Activated CD8-positive, alpha-beta memory T cell treated with anti-CD3 and anti-CD28 coated beads, Interleukin-2, amount 10 ng/mL, durations not matched to agents 7 days and 5 days (primary cell): ENCODE results near the gene KEL. TPM values are rescaled to one million over a fixed set of nuclear protein-coding genes. Genes with fewer than 3 reads are reported as not detected.

ENCODE experiments used
- ATAC-seq: fragments of 150-1000 bp; cut with Tn5 transposase; one replicate; pipeline ENCODE4 v1.10.0; 2021; ENCODE audit warnings: moderate library complexity
- CTCF ChIA-PET: fragments of 350-600 bp; sonication (Branson Sonifier 250); formaldehyde crosslinking; loops from one replicate; lab custom pipeline; 2021; ENCODE audit warnings: antibody characterized with exemption; lab: Charles Lee
- DNase-seq: peaks from one replicate; pipeline ENCODE4 v3.0.0-alpha.2; 2020
- H3K27ac Mint-ChIP-seq: one replicate; pipeline ENCODE4 v1.8.0; 2021; ENCODE audit warnings: mild to moderate bottlenecking, mixed read lengths
- H3K27me3 Mint-ChIP-seq: one replicate; pipeline ENCODE4 v1.8.0; 2021; ENCODE audit warnings: mixed read lengths
- H3K36me3 Mint-ChIP-seq: one replicate; pipeline ENCODE4 v1.8.0; 2021; ENCODE audit warnings: mild to moderate bottlenecking, mixed read lengths
- H3K4me1 Mint-ChIP-seq: one replicate; pipeline ENCODE4 v1.8.0; 2021; ENCODE audit warnings: mixed read lengths
- H3K4me3 Mint-ChIP-seq: one replicate; pipeline ENCODE4 v1.8.0; 2021; ENCODE audit warnings: mild to moderate bottlenecking, moderate library complexity, mixed read lengths
- H3K9me3 Mint-ChIP-seq: one replicate; pipeline ENCODE4 v1.8.0; 2022; ENCODE audit warnings: low read depth, mixed read lengths
- total RNA-seq, 2 experiments: library from RNA; stranded (reverse); gene quantifications; one replicate each; pipeline ENCODE4 v1.2.3, GENCODE V29; 2021

KEL gene
- total RNA-seq: under 1 TPM; 0.16 to 0.70 TPM

GRCh38 chr7:142961973-142962926, at the start of gene KEL:
Gene KEL, minus strand, starts transcription at chr7:142962363. Its CDS starts 157 bp downstream, at chr7:142962206.
- Mint-ChIP-seq H3K36me3 (no peaks in the 10 kb centered on the region), H3K27me3 (peaks cover 22% of the 10 kb centered on the region), H3K9me3 (no peaks in the 10 kb centered on the region), H3K4me1 (no peaks in the 10 kb centered on the region), H3K4me3 (no peak within 1 kb of the TSS), H3K27ac (no peak within 1 kb of the TSS)
- CTCF ChIA-PET: no interaction called here
- ATAC-seq: no peak
- no peak for DNase-seq

- DNase-seq (peak; percentile 83), ATAC-seq (peak; percentile 86)
- no peak overlapping the region for H3K4me3 Mint-ChIP-seq
- H3K36me3 Mint-ChIP-seq: peaks cover 1% of the 10 kb centered on the region
- no peaks in the 10 kb centered on the region for H3K9me3 Mint-ChIP-seq
- peaks cover 20% of the 10 kb centered on the region for H3K27me3 Mint-ChIP-seq
- CTCF ChIA-PET: interaction anchor here (0.9 to 12.1 kb wide), 16 partner anchors 8 to 398 kb away, joined by 3 to 276 read pairs (median 3); partner anchors contain the start of gene TAS2R40
- peaks cover 6% of the 10 kb centered on the region for H3K4me1 Mint-ChIP-seq
- no peak overlapping the region for H3K27ac Mint-ChIP-seq
Observed at GRCh38 chr7:143008007-143008901, 46.1 kb upstream of the KEL start.

- ATAC-seq (no peak), DNase-seq (no peak)
- CTCF ChIA-PET: interaction anchor here (0.8 to 12.1 kb wide), 10 partner anchors 8 to 1029 kb away, joined by 3 to 276 read pairs (median 4); partner anchors contain the start of genes EPHB6 and TAS2R40
- Mint-ChIP-seq H3K36me3 (peaks cover 1% of the 10 kb centered on the region), H3K27ac (no peak overlapping the region), H3K4me1 (peaks cover 11% of the 10 kb centered on the region), H3K27me3 (peaks cover 20% of the 10 kb centered on the region), H3K9me3 (no peaks in the 10 kb centered on the region), H3K4me3 (no peak overlapping the region)
Observed at GRCh38 chr7:143005632-143006260, 43.6 kb upstream of the KEL start.

- H3K4me1 Mint-ChIP-seq: peaks cover 11% of the 10 kb centered on the region
- peak overlapping the region; percentile 38 for H3K27ac Mint-ChIP-seq
- DNase-seq (no peak), ATAC-seq (peak; percentile 77)
- CTCF ChIA-PET: interaction anchor here (0.7 to 12.1 kb wide), 29 partner anchors 9 to 704 kb away, joined by 3 to 276 read pairs (median 4); partner anchors contain the start of genes EPHB6 and TAS2R40
- H3K27me3 Mint-ChIP-seq: peaks cover 18% of the 10 kb centered on the region
- H3K36me3 Mint-ChIP-seq: peaks cover 1% of the 10 kb centered on the region
- H3K9me3 Mint-ChIP-seq: no peaks in the 10 kb centered on the region
- H3K4me3 Mint-ChIP-seq: peak overlapping the region; percentile 65
Observed at GRCh38 chr7:143003393-143004051, 41.4 kb upstream of the KEL start.

- Mint-ChIP-seq H3K27me3 (peaks cover 16% of the 10 kb centered on the region), H3K36me3 (peaks cover 1% of the 10 kb centered on the region), H3K4me3 (no peak overlapping the region), H3K27ac (no peak overlapping the region), H3K9me3 (no peaks in the 10 kb centered on the region), H3K4me1 (peaks cover 10% of the 10 kb centered on the region)
- ATAC-seq (no peak), DNase-seq (no peak)
- CTCF ChIA-PET: interaction anchor here (0.8 to 12.1 kb wide), 28 partner anchors 8 to 703 kb away, joined by 3 to 276 read pairs (median 4); partner anchors contain the start of genes EPHB6 and TAS2R40
Observed at GRCh38 chr7:143002898-143003297, 40.7 kb upstream of the KEL start.

- Mint-ChIP-seq H3K9me3 (no peaks in the 10 kb centered on the region), H3K4me1 (peaks cover 8% of the 10 kb centered on the region)
- CTCF ChIA-PET: interaction anchor here (0.8 to 12.1 kb wide), 14 partner anchors 10 to 467 kb away, joined by 3 to 276 read pairs (median 7); partner anchors contain the start of genes EPHB6 and TAS2R40
Observed at GRCh38 chr7:143002106-143002505, 39.9 kb upstream of the KEL start.

GRCh38 chr7:143000648-143001047, 38.5 kb upstream of the KEL start:
- DNase-seq (no peak), ATAC-seq (no peak)
- peaks cover 8% of the 10 kb centered on the region for H3K4me1 Mint-ChIP-seq
- CTCF ChIA-PET: interaction anchor here (1.1 to 12.1 kb wide), 4 partner anchors 122 to 1025 kb away, joined by 3 to 276 read pairs (median 13); partner anchors contain the start of genes EPHB6 and TAS2R40
- H3K27ac Mint-ChIP-seq: no peak overlapping the region
- peaks cover 1% of the 10 kb centered on the region for H3K36me3 Mint-ChIP-seq
- no peaks in the 10 kb centered on the region for H3K9me3 Mint-ChIP-seq
- peaks cover 5% of the 10 kb centered on the region for H3K27me3 Mint-ChIP-seq
- H3K4me3 Mint-ChIP-seq: no peak overlapping the region

More at GRCh38 chr7:143002106-143002505, 39.9 kb upstream of the KEL start:
- ATAC-seq (no peak), DNase-seq (no peak)
- Mint-ChIP-seq H3K4me3 (no peak overlapping the region), H3K36me3 (peaks cover 1% of the 10 kb centered on the region), H3K27me3 (peaks cover 14% of the 10 kb centered on the region), H3K27ac (no peak overlapping the region)

- no peaks in the 10 kb centered on the region for H3K9me3 Mint-ChIP-seq
- ATAC-seq (no peak), DNase-seq (no peak)
- H3K27ac Mint-ChIP-seq: no peak overlapping the region
- H3K27me3 Mint-ChIP-seq: peaks cover 2% of the 10 kb centered on the region
- peaks cover 8% of the 10 kb centered on the region for H3K4me1 Mint-ChIP-seq
- no peak overlapping the region for H3K4me3 Mint-ChIP-seq
- peaks cover 1% of the 10 kb centered on the region for H3K36me3 Mint-ChIP-seq
- CTCF ChIA-PET: interaction anchor here (0.9 to 2.0 kb wide), 3 partner anchors 8 to 215 kb away, joined by 3 to 9 read pairs (median 7); no protein-coding TSS in a partner anchor
Observed at GRCh38 chr7:142999793-143000192, 37.6 kb upstream of the KEL start.

GRCh38 chr7:142998966-142999365, 36.8 kb upstream of the KEL start:
- ATAC-seq: no peak
- no peak for DNase-seq
- peaks cover 8% of the 10 kb centered on the region for H3K4me1 Mint-ChIP-seq
- peaks cover 2% of the 10 kb centered on the region for H3K27me3 Mint-ChIP-seq
- peaks cover 1% of the 10 kb centered on the region for H3K36me3 Mint-ChIP-seq
- no peak overlapping the region for H3K4me3 Mint-ChIP-seq
- CTCF ChIA-PET: interaction anchor here (0.8 to 2.0 kb wide), 3 partner anchors 10 to 216 kb away, joined by 3 to 9 read pairs (median 7); no protein-coding TSS in a partner anchor
- H3K9me3 Mint-ChIP-seq: no peaks in the 10 kb centered on the region
- no peak overlapping the region for H3K27ac Mint-ChIP-seq

- no peak overlapping the region for H3K4me3 Mint-ChIP-seq
- H3K27me3 Mint-ChIP-seq: peaks cover 4% of the 10 kb centered on the region
- no peaks in the 10 kb centered on the region for H3K4me1 Mint-ChIP-seq
- H3K27ac Mint-ChIP-seq: no peak overlapping the region
- H3K9me3 Mint-ChIP-seq: no peaks in the 10 kb centered on the region
- ATAC-seq (no peak), DNase-seq (no peak)
- CTCF ChIA-PET: interaction anchor here (1.5 kb wide), 1 partner anchor 218 kb away, joined by 3 read pairs; no protein-coding TSS in a partner anchor
- no peaks in the 10 kb centered on the region for H3K36me3 Mint-ChIP-seq
Observed at GRCh38 chr7:142997456-142997989, 35.4 kb upstream of the KEL start.

- Mint-ChIP-seq H3K27me3 (peaks cover 13% of the 10 kb centered on the region), H3K4me1 (no peaks in the 10 kb centered on the region), H3K36me3 (no peaks in the 10 kb centered on the region), H3K9me3 (no peaks in the 10 kb centered on the region), H3K27ac (no peak overlapping the region), H3K4me3 (no peak overlapping the region)
- DNase-seq (no peak), ATAC-seq (no peak)
- CTCF ChIA-PET: interaction anchor here (1.6 to 2.1 kb wide), 2 partner anchors 11 to 223 kb away, joined by 6 to 10 read pairs; no protein-coding TSS in a partner anchor
Observed at GRCh38 chr7:142992427-142992826, 30.3 kb upstream of the KEL start.
